Activated naive CD4-positive, alpha-beta T cell treated with anti-CD3 and anti-CD28 coated beads, Interleukin-2, amount 10 ng/mL, durations not matched to agents 7 days and 5 days (primary cell): ENCODE measurements around the gene MYO7B.

ENCODE experiments used
- CTCF ChIA-PET: fragments of 350-600 bp; sonication (Branson Sonifier 250); formaldehyde crosslinking; loops from one replicate; lab custom pipeline; 2021; ENCODE audit warnings: antibody characterized with exemption; lab: Charles Lee
- DNase-seq: peaks from one replicate; pipeline ENCODE4 v3.0.0-alpha.2; 2020
- H3K27ac Mint-ChIP-seq: one replicate; pipeline ENCODE4 v1.8.0; 2021; ENCODE audit warnings: mild to moderate bottlenecking, moderate library complexity, mixed read lengths
- H3K27me3 Mint-ChIP-seq: one replicate; pipeline ENCODE4 v1.8.0; 2021; ENCODE audit warnings: mild to moderate bottlenecking, mixed read lengths
- H3K36me3 Mint-ChIP-seq: one replicate; pipeline ENCODE4 v1.8.0; 2021; ENCODE audit warnings: mixed read lengths
- H3K4me1 Mint-ChIP-seq: one replicate; pipeline ENCODE4 v1.8.0; 2021; ENCODE audit warnings: mixed read lengths
- H3K4me3 Mint-ChIP-seq: one replicate; pipeline ENCODE4 v1.8.0; 2021; ENCODE audit warnings: mild to moderate bottlenecking, moderate library complexity, mixed read lengths
- H3K9me3 Mint-ChIP-seq: one replicate; pipeline ENCODE4 v1.8.0; 2021; ENCODE audit warnings: mixed read lengths

The MYO7B gene

DNA sequence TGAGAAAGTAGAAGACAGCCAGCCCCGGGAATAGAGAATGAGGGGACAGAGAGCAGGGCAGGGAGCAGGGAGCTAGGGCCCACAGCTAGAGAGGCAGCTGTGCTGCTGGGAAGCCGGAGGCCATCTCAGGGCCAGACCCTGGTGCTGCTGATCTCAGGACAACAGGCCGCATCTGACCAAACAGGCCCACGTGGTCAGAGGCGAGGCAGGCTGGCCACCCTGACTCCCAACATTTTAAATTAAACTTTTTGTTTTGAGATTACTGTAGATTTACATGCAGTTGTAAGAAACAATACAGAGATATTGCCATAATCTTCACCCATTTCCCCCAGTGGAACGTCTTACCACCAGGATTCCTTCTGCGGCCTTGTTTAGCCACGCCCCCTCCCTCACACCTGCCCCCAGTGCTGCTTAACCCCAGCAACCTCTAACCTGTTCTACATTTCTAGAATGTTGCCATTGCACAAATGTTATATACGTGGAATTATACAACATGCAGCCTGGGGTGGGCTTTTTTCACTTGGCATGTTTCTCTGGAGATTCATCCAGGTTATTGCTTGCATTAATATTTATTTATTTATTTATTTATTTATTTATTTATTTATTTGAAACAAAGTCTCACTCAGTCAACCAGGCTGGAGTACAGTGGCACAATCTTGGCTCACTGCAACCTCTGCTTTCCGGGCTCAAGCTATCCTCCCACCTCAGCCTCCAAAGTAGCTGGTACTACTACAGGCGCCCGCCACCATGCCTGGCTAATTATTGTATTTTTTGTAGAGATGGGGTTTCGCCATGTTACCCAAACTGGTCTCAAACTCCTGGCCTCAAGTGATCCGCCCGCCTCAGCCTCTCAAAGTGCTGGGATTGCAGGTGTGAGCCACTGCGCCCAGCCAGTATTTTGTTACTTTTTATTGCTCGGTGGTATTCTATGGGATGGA lies 61.8 kb downstream of the MYO7B start:
- CTCF ChIA-PET, result no interaction called here
- Mint-ChIP-seq H3K9me3 (no peaks in the 10 kb centered on the region), H3K27ac (peak overlapping the region; percentile 20), H3K36me3 (no peaks in the 10 kb centered on the region), H3K27me3 (no peaks in the 10 kb centered on the region), H3K4me3 (no peak overlapping the region), H3K4me1 (peaks cover 2% of the 10 kb centered on the region)
- peak; percentile 13 for DNase-seq

DNA sequence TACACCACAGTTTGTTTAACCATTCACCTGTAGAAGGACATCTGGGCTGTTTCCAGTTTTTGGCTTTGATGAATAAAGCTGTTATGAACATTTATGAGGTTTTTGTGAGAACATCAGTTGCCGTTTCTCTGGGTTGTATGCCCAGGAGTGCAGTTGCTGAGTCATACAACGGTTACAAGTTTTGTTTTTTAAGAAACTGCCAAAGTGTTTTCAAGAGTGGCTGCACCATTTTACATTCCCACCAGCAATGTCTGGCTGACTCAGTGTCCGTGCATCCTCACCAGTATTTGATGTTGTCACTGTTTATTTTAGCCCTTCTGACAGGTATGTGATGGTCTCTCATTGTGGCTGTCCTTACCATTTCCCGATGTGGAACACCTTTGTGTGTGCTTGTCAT lies 62.5 kb downstream of the MYO7B start:
- DNase-seq, result peak; percentile 3
- H3K4me3 Mint-ChIP-seq, result no peak overlapping the region
- no peaks in the 10 kb centered on the region for H3K27me3 Mint-ChIP-seq
- no peaks in the 10 kb centered on the region for H3K9me3 Mint-ChIP-seq
- CTCF ChIA-PET, result no interaction called here
- H3K36me3 Mint-ChIP-seq, result no peaks in the 10 kb centered on the region
- H3K4me1 Mint-ChIP-seq, result peaks cover 2% of the 10 kb centered on the region
- H3K27ac Mint-ChIP-seq, result no peak overlapping the region

GRCh38 chr2:127598711-127599110 lies 63.2 kb downstream of the MYO7B start:
- Mint-ChIP-seq H3K4me3 (no peak overlapping the region), H3K36me3 (no peaks in the 10 kb centered on the region), H3K9me3 (no peaks in the 10 kb centered on the region), H3K27ac (no peak overlapping the region), H3K4me1 (peaks cover 2% of the 10 kb centered on the region), H3K27me3 (no peaks in the 10 kb centered on the region)
- CTCF ChIA-PET, result interaction anchor here (0.7 to 1.1 kb wide), 3 partner anchors 42 to 408 kb away, joined by 3 to 5 read pairs (median 3); no protein-coding TSS in a partner anchor
- DNase-seq, result no peak

DNA sequence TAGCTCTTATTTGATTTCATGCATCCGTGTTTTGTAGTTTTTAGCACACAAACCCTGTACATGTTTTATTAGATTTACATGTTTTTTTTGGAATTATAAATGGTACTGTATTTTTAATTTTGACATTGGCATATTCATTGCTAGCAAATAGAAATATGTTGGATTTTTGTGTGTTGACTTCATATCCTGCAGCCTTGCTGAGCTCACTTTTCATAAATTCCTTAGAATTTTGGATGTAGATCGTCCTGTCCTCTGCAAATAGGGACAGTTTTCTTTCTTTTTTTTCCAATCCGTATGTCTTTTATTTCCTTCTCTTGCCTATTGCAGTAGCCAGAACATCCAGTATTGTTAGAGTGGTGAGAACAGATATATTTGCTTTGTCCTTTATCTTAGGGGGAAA lies 63.7 kb downstream of the MYO7B start:
- H3K27ac Mint-ChIP-seq, result no peak overlapping the region
- CTCF ChIA-PET, result interaction anchor here (0.7 to 1.1 kb wide), 4 partner anchors 8 to 408 kb away, joined by 3 to 5 read pairs (median 4); no protein-coding TSS in a partner anchor
- H3K36me3 Mint-ChIP-seq, result no peaks in the 10 kb centered on the region
- DNase-seq, result no peak
- H3K4me3 Mint-ChIP-seq, result no peak overlapping the region
- H3K4me1 Mint-ChIP-seq, result peaks cover 5% of the 10 kb centered on the region
- no peaks in the 10 kb centered on the region for H3K27me3 Mint-ChIP-seq
- H3K9me3 Mint-ChIP-seq, result no peaks in the 10 kb centered on the region

GRCh38 chr2:127604986-127605385 lies 69.5 kb downstream of the MYO7B start:
- DNase-seq, result no peak
- Mint-ChIP-seq H3K36me3 (no peaks in the 10 kb centered on the region), H3K9me3 (no peaks in the 10 kb centered on the region), H3K27me3 (peaks cover 8% of the 10 kb centered on the region), H3K4me1 (peaks cover 9% of the 10 kb centered on the region), H3K4me3 (no peak overlapping the region), H3K27ac (no peak overlapping the region)
- CTCF ChIA-PET, result interaction anchor here (1.2 kb wide), 1 partner anchor 45 kb away, joined by 4 read pairs; no protein-coding TSS in a partner anchor

GRCh38 chr2:127605691-127606263 lies 70.3 kb downstream of the MYO7B start:
- Mint-ChIP-seq H3K4me3 (no peak overlapping the region), H3K27me3 (peaks cover 8% of the 10 kb centered on the region), H3K9me3 (no peaks in the 10 kb centered on the region), H3K36me3 (no peaks in the 10 kb centered on the region), H3K4me1 (peaks cover 9% of the 10 kb centered on the region), H3K27ac (no peak overlapping the region)
- CTCF ChIA-PET, result interaction anchor here (1.3 kb wide), 1 partner anchor 9 kb away, joined by 3 read pairs; no protein-coding TSS in a partner anchor
- peak; percentile 14 for DNase-seq

DNA sequence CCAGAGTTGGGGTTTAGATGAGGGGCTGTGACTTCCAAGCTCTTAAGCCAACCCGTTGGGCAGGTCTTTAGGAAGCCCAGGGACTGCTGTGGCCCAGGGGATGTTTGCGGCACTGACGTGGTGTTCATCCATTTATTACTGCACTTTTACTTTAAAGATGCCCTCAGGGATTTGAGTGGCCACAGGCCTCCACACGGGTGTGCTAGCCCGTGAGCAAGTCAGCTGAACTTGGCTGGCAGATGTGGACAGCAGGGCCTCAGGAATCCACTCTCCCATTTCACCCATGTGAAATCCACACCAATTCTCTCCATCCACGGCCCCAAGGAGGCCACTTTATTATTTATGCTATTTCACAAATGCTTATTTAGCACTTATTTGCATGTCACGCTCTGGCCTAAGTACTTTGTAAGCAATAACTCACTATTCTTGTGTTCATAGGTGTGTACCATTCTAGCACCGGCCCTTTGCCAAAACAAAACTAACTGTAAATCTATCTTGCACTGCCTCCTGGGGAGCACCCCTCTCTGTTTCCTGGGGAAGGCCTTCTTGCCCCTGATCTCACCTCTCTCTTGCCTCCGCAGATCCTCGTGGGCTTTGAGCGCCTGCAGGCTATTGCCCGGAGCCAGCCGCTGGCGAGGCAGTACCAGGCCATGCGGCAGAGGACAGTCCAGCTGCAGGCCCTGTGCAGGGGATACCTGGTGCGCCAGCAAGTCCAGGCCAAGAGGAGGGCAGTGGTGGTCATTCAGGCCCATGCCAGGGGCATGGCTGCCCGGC lies 71.3 kb downstream of the MYO7B start:
- H3K4me1 Mint-ChIP-seq, result peaks cover 9% of the 10 kb centered on the region
- H3K36me3 Mint-ChIP-seq, result no peaks in the 10 kb centered on the region
- peaks cover 13% of the 10 kb centered on the region for H3K27me3 Mint-ChIP-seq
- H3K9me3 Mint-ChIP-seq, result no peaks in the 10 kb centered on the region
- no peak overlapping the region for H3K27ac Mint-ChIP-seq
- CTCF ChIA-PET, result interaction anchor here (1.3 to 1.7 kb wide), 2 partner anchors 8 to 15 kb away, joined by 3 to 6 read pairs; no protein-coding TSS in a partner anchor
- no peak overlapping the region for H3K4me3 Mint-ChIP-seq
- peak; percentile 18 for DNase-seq

- Mint-ChIP-seq H3K27ac (no peak overlapping the region), H3K4me3 (no peak overlapping the region), H3K27me3 (peaks cover 20% of the 10 kb centered on the region), H3K4me1 (peaks cover 9% of the 10 kb centered on the region), H3K36me3 (no peaks in the 10 kb centered on the region), H3K9me3 (no peaks in the 10 kb centered on the region)
- CTCF ChIA-PET, result interaction anchor here (1.7 kb wide), 1 partner anchor 16 kb away, joined by 6 read pairs; no protein-coding TSS in a partner anchor
- DNase-seq, result no peak
Measured at GRCh38 chr2:127607399-127607908, 72.0 kb downstream of the MYO7B start.

DNA sequence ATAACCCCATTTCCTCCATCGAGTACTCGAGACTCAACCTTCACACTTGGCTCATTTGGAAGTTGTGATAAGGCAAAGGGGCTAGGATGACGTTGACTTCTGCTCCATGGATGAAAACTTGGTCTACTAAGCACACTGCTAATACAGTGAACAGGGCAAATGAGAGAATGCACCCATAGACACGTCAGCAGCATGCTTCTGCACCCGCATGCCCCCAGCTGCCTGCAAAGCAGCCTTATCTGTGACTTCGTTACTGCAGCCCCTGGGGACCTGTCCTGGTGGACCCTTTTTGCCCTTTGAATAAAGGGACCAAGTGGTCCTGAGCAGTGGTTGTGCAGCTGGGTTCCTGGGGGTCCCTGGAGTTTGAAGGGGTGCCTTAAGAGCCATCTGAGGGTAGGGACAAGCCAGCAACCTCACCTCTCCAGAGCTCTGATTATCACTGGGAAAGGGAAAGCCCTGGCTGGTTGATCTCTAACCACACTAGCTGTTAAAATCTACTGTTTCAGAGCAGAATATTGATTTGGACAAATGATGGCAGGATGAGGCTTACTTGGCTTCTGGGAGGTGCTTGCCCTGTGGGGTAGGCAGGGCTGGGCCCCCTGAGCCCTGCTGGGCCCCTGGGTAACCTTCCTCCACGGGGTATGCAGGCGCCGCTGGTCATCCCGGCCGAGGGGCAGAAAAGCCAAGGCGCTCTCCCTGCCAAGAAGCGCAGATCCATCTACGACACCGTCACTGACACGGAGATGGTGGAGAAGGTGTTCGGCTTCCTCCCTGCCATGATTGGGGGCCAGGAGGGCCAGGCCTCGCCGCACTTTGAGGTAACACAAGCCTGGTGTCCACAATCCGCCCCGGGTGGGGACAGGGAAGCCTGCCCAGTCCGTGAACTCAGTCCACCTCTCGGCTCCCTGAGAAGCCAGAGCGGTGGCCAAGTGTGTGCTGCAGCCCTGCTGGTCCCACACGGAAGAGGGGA lies 72.9 kb downstream of the MYO7B start:
- no peak overlapping the region for H3K27ac Mint-ChIP-seq
- H3K9me3 Mint-ChIP-seq, result peaks cover 4% of the 10 kb centered on the region
- DNase-seq, result peak; percentile 20
- CTCF ChIA-PET, result interaction anchor here (1.7 kb wide), 1 partner anchor 17 kb away, joined by 6 read pairs; no protein-coding TSS in a partner anchor
- H3K4me3 Mint-ChIP-seq, result no peak overlapping the region
- peaks cover 22% of the 10 kb centered on the region for H3K27me3 Mint-ChIP-seq
- peaks cover 3% of the 10 kb centered on the region for H3K36me3 Mint-ChIP-seq
- H3K4me1 Mint-ChIP-seq, result peaks cover 9% of the 10 kb centered on the region

- H3K27me3 Mint-ChIP-seq, result peaks cover 28% of the 10 kb centered on the region
- H3K4me1 Mint-ChIP-seq, result peaks cover 6% of the 10 kb centered on the region
- DNase-seq, result peak; percentile 10
- peaks cover 10% of the 10 kb centered on the region for H3K9me3 Mint-ChIP-seq
- H3K4me3 Mint-ChIP-seq, result no peak overlapping the region
- peaks cover 3% of the 10 kb centered on the region for H3K36me3 Mint-ChIP-seq
- CTCF ChIA-PET, result no interaction called here
- no peak overlapping the region for H3K27ac Mint-ChIP-seq
Measured at GRCh38 chr2:127609031-127609751, 73.7 kb downstream of the MYO7B start.

GRCh38 chr2:127609818-127610217 lies 74.3 kb downstream of the MYO7B start:
- Mint-ChIP-seq H3K27me3 (peaks cover 34% of the 10 kb centered on the region), H3K36me3 (peaks cover 3% of the 10 kb centered on the region), H3K4me3 (no peak overlapping the region), H3K4me1 (peaks cover 2% of the 10 kb centered on the region), H3K27ac (no peak overlapping the region), H3K9me3 (peaks cover 11% of the 10 kb centered on the region)
- no peak for DNase-seq
- CTCF ChIA-PET, result interaction anchor here (1.7 to 2.2 kb wide), 2 partner anchors 17 to 18 kb away, joined by 4 to 5 read pairs; no protein-coding TSS in a partner anchor

DNA sequence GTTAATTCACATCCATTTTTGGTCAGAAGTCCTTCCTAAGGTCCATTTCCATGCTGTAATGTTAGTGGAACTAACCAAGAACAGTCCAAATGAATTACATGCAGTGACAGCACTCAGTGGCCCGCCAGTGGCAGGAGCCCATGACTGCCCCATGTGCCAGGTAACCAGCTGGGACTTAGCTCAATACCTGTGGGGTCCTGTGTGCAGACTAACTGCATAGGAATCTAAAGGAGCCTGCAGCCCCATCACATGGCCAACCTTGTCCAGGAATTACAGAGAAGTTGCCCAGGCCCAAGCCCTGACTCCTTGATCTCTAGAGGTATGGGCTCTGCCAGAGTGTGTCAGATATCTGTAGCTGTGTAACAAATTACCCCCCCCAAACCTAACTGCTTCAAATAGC lies 75.1 kb downstream of the MYO7B start:
- Mint-ChIP-seq H3K27ac (no peak overlapping the region), H3K36me3 (peaks cover 3% of the 10 kb centered on the region), H3K27me3 (peaks cover 32% of the 10 kb centered on the region), H3K4me1 (peaks cover 3% of the 10 kb centered on the region), H3K9me3 (peaks cover 11% of the 10 kb centered on the region), H3K4me3 (no peak overlapping the region)
- peak; percentile 8 for DNase-seq
- CTCF ChIA-PET, result interaction anchor here (1.7 to 2.2 kb wide), 2 partner anchors 17 to 19 kb away, joined by 4 to 5 read pairs; no protein-coding TSS in a partner anchor
